PFSK-1 (cell line): ENCODE measurements around the gene KRT37.

Source experiments
- FOXP2 ChIP-seq: optimal IDR thresholded peaks from 2 replicates; pipeline ENCODE3; 2011; ENCODE audit warnings: borderline replicate concordance, control low read depth, inconsistent platforms; ENCODE audit not compliant: insufficient read depth; ENCODE audit errors: extremely low read length, extremely low read depth
- POLR2AphosphoS5 ChIP-seq: IDR thresholded peaks from 2 replicates; pipeline ENCODE4 v1.6.1; 2012; ENCODE audit warnings: low read depth, mild to moderate bottlenecking, control low read depth, low read length, moderate library complexity
- REST ChIP-seq, 2 experiments: IDR thresholded peaks; 2 replicates each; pipeline versions ENCODE4 v1.6.1 to v1.8.0; 2011 to 2012; ENCODE audit warnings: low read depth in 2 of 2, low read length in 2 of 2, control low read depth in 1 of 2, inconsistent platforms in 1 of 2, mild to moderate bottlenecking in 1 of 2, moderate library complexity in 1 of 2; ENCODE audit not compliant: insufficient read depth in 1 of 2
- SIN3A ChIP-seq: IDR thresholded peaks from 2 replicates; pipeline ENCODE4 v1.6.1; 2012; ENCODE audit warnings: mild to moderate bottlenecking, low read length, moderate library complexity, borderline replicate concordance; ENCODE audit not compliant: insufficient read depth
- TAF1 ChIP-seq: IDR thresholded peaks from 2 replicates; pipeline ENCODE4 v1.6.1; 2012; ENCODE audit warnings: low read length, control low read depth, borderline replicate concordance; ENCODE audit not compliant: insufficient read depth

The KRT37 gene

GRCh38 chr17:41440531-41441033 is 16.2 kb upstream of the KRT37 start, which contains the start of gene KRT38:
TSS of gene KRT38 (minus strand) at chr17:41440983. CDS start at chr17:41440921, 62 bp downstream.
- TF ChIP-seq SIN3A (no peak), TAF1 (no peak), POLR2AphosphoS5 (no peak), FOXP2 (no peak), REST (IDR thresholded peaks at IDR 0.05; ENCODE audit: insufficient read depth in 1 of 2, low read depth in 2 of 2, low read length in 2 of 2) (no peak)

GRCh38 chr17:41439375-41439774 is 15.0 kb upstream of the KRT37 start:
- TF ChIP-seq TAF1: no peak
- TF ChIP-seq FOXP2: no peak
- TF ChIP-seq POLR2AphosphoS5: no peak
- TF ChIP-seq SIN3A: no peak
- TF ChIP-seq REST (IDR thresholded peaks at IDR 0.05; ENCODE audit: insufficient read depth in 1 of 2, low read depth in 2 of 2, low read length in 2 of 2): no peak

- no peak for TF ChIP-seq REST (IDR thresholded peaks at IDR 0.05; ENCODE audit: insufficient read depth in 1 of 2, low read depth in 2 of 2, low read length in 2 of 2)
- no peak for TF ChIP-seq TAF1
- no peak for TF ChIP-seq POLR2AphosphoS5
- no peak for TF ChIP-seq FOXP2
- TF ChIP-seq SIN3A: no peak
These were observed 13.4 kb upstream of the KRT37 start for GRCh38 chr17:41437769-41438168.

GRCh38 chr17:41437254-41437653 is 12.9 kb upstream of the KRT37 start:
- TF ChIP-seq REST (IDR thresholded peaks at IDR 0.05; ENCODE audit: insufficient read depth in 1 of 2, low read depth in 2 of 2, low read length in 2 of 2) (no peak), POLR2AphosphoS5 (no peak), SIN3A (no peak), TAF1 (no peak), FOXP2 (no peak)

GRCh38 chr17:41434415-41434814 is 10.0 kb upstream of the KRT37 start:
- TF ChIP-seq SIN3A (no peak), REST (IDR thresholded peaks at IDR 0.05; ENCODE audit: insufficient read depth in 1 of 2, low read depth in 2 of 2, low read length in 2 of 2) (no peak), POLR2AphosphoS5 (no peak), TAF1 (no peak), FOXP2 (no peak)
